Thyroid gland (tissue), 4 donors: Measurements from ENCODE around the gene TFRC. TPM values are rescaled to one million over a fixed set of nuclear protein-coding genes. Genes with fewer than 3 reads are reported as not detected.
"Not testable (repeated sequence)": the region's sequence is repeated elsewhere in the genome, so short reads cannot be mapped to it uniquely, and the experiment has no call there.

ENCODE experiments used
- DNase-seq, 2 donors: peaks; one replicate each; pipeline ENCODE4 v3.0.0-alpha.2; 2019
- H3K27ac ChIP-seq, 3 donors: fragments of 200-600 bp; sonication (generic); 1 replicate in 2 of 3; 2 replicates in 1 of 3; pipeline ENCODE4 v1.5.1; 2016 to 2019; ENCODE audit warnings: mild to moderate bottlenecking in 1 of 3, moderate library complexity in 1 of 3
- H3K27me3 ChIP-seq: fragments of 200-600 bp; sonication (generic); one replicate; pipeline ENCODE4 v1.5.1; 2019
- H3K36me3 ChIP-seq, 2 donors: fragments of 200-600 bp; sonication (generic); one replicate each; pipeline ENCODE4 v1.5.1; 2016 to 2019
- H3K4me1 ChIP-seq, 2 donors: fragments of 200-600 bp; sonication (generic); one replicate each; pipeline ENCODE4 v1.5.1; 2017 to 2019
- H3K4me3 ChIP-seq, 3 donors: fragments of 200-600 bp; sonication (generic); replicated peaks in 1 of 3; 1 replicate in 2 of 3; 2 replicates in 1 of 3; pipeline ENCODE4 v1.5.1; 2016; ENCODE audit warnings: mild to moderate bottlenecking in 1 of 3
- H3K9me3 ChIP-seq: fragments of 200-600 bp; sonication (generic); one replicate; pipeline ENCODE4 v1.5.1; 2017
- POLR2A ChIP-seq, 2 donors: fragments of 450-650 bp; IDR thresholded peaks; one replicate each; pipeline ENCODE4 v1.6.1; 2017; ENCODE audit warnings: antibody characterized with exemption in 2 of 2, mild to moderate bottlenecking in 2 of 2, moderate library complexity in 1 of 2
- WGBS, 2 donors: methylation state at CpG; one replicate each; pipeline ENCODE4 v1.1.5; 2017; 5-methylcytosine and 5-hydroxymethylcytosine counted together
- intact Hi-C: fragments of 100-400 bp; cut with DNase I; formaldehyde crosslinking; loops from one replicate; pipeline ENCODE4 v1.15.1; 2023
- total RNA-seq, 4 donors: library from RNA; depleted of rRNA; stranded (reverse); fragments of >200 nt; gene quantifications; one replicate each; pipeline ENCODE4 v1.2.3, GENCODE V29; 2016
- TF ChIP-seq, protein P1 (sequence below), 6 experiments: fragments of 200-600 bp in 3 of 6; fragments of 450-650 bp in 3 of 6; sonication (generic) in 3 of 6; IDR thresholded peaks; one replicate each; pipeline ENCODE4 v1.5.1; 2016 to 2019; ENCODE audit warnings: antibody characterized with exemption in 6 of 6, mild to moderate bottlenecking in 2 of 6, inconsistent platforms in 1 of 6, moderate library complexity in 1 of 6

The TFRC gene
- total RNA-seq, 4 donors from 2014 or later, result 40.7 to 115 (median 69.8) TPM

- WGBS, 2 donors, result 85 to 98% methylated on average over 8 to 9 of the region's 9 CpGs
- TF ChIP-seq, protein P1, sequence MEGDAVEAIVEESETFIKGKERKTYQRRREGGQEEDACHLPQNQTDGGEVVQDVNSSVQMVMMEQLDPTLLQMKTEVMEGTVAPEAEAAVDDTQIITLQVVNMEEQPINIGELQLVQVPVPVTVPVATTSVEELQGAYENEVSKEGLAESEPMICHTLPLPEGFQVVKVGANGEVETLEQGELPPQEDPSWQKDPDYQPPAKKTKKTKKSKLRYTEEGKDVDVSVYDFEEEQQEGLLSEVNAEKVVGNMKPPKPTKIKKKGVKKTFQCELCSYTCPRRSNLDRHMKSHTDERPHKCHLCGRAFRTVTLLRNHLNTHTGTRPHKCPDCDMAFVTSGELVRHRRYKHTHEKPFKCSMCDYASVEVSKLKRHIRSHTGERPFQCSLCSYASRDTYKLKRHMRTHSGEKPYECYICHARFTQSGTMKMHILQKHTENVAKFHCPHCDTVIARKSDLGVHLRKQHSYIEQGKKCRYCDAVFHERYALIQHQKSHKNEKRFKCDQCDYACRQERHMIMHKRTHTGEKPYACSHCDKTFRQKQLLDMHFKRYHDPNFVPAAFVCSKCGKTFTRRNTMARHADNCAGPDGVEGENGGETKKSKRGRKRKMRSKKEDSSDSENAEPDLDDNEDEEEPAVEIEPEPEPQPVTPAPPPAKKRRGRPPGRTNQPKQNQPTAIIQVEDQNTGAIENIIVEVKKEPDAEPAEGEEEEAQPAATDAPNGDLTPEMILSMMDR (IDR thresholded peaks at IDR 0.05), result no peak
- no peak for TF ChIP-seq POLR2A (IDR thresholded peaks at IDR 0.05)
- Histone ChIP-seq H3K36me3 (no peaks in the 10 kb centered on the region), H3K4me1 (no peaks in the 10 kb centered on the region), H3K27ac (no peak overlapping the region), H3K4me3 (no peak overlapping the region), H3K9me3 (no peaks in the 10 kb centered on the region), H3K27me3 (no peaks in the 10 kb centered on the region)
- DNase-seq, result no peak
- intact Hi-C loops, result no loop called here
Measured at GRCh38 chr3:196008929-196009328, 73.0 kb downstream of the TFRC start.

DNA sequence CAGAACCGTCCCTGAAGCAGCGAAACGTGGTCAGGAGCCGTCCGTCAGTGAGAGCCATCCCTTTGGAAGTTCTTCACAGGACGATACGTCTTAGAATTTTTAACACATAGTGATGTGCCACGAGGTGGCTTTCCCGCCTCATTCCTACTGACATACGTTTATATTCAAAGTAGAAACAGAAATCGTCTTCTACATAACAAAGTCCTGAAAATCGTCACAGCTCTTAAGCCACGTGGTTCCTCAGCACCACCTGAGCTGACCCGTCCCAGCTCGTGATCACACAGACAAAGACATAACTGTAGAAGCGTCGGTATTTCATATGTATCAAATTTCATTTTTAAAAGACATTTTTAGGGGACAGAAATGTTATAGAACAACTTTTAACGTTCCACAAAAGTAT, 73.5 kb downstream of the TFRC start:
- Histone ChIP-seq H3K4me3 (no peak overlapping the region), H3K9me3 (no peaks in the 10 kb centered on the region), H3K4me1 (no peaks in the 10 kb centered on the region), H3K27me3 (no peaks in the 10 kb centered on the region), H3K27ac (no peak overlapping the region), H3K36me3 (no peaks in the 10 kb centered on the region)
- 89 to 92% methylated on average over 18 of the region's 18 CpGs for WGBS, 2 donors
- intact Hi-C loops, result no loop called here
- no peak for DNase-seq
- no peak for TF ChIP-seq POLR2A (IDR thresholded peaks at IDR 0.05)
- TF ChIP-seq, protein P1 (IDR thresholded peaks at IDR 0.05), result no peak

- intact Hi-C loops, result no loop called here
- no peak for TF ChIP-seq POLR2A (IDR thresholded peaks at IDR 0.05)
- TF ChIP-seq, protein P1 (IDR thresholded peaks at IDR 0.05), result no peak
- no peaks in the 10 kb centered on the region for H3K9me3 ChIP-seq
- H3K27ac ChIP-seq, result no peak overlapping the region
- WGBS, 2 donors, result 86 to 93% methylated on average over 8 to 11 of the region's 11 CpGs
- no peaks in the 10 kb centered on the region for H3K27me3 ChIP-seq
- no peaks in the 10 kb centered on the region for H3K4me1 ChIP-seq
- no peak for DNase-seq
- H3K4me3 ChIP-seq, result no peak overlapping the region
- no peaks in the 10 kb centered on the region for H3K36me3 ChIP-seq
Measured at GRCh38 chr3:196007744-196008335, 74.0 kb downstream of the TFRC start.

DNA sequence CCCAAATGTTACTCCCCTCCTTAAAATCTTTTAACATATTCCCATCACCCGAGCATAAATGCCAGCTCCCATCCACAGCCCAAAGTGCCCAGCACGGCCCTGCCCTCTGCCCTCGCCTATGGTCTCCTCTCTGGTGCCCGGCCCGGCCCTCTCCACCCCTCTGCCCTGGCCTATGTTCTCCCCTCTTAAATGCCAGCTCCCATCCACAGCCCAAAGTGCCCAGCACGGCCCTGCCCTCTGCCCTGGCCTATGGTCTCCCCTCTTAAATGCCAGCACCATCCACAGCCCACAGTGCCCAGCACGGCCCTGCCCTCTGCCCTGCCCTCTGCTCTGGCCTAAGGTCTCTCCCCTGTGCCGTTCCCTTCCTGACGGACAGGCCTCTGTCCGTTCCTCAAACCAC, 76.6 kb downstream of the TFRC start:
- H3K27ac ChIP-seq, H3K4me3 ChIP-seq, H3K9me3 ChIP-seq, intact Hi-C loops, H3K36me3 ChIP-seq, H3K27me3 ChIP-seq, H3K4me1 ChIP-seq, DNase-seq: not testable (repeated sequence)
- 83 to 89% methylated on average over 10 of the region's 10 CpGs for WGBS, 2 donors

GRCh38 chr3:196004359-196005052, 77.4 kb downstream of the TFRC start:
- intact Hi-C loops, DNase-seq, H3K27me3 ChIP-seq, H3K4me3 ChIP-seq, H3K4me1 ChIP-seq, H3K27ac ChIP-seq, H3K9me3 ChIP-seq, H3K36me3 ChIP-seq: not testable (repeated sequence)
- 68 to 74% methylated on average over 16 to 17 of the region's 17 CpGs for WGBS, 2 donors

GRCh38 chr3:196003611-196004010, 78.3 kb downstream of the TFRC start:
- intact Hi-C loops, result no loop called here
- no peaks in the 10 kb centered on the region for H3K27me3 ChIP-seq
- H3K4me3 ChIP-seq, result no peak overlapping the region
- no peaks in the 10 kb centered on the region for H3K36me3 ChIP-seq
- TF ChIP-seq, protein P1 (IDR thresholded peaks at IDR 0.05), result no peak
- TF ChIP-seq POLR2A (IDR thresholded peaks at IDR 0.05), result no peak
- no peak for DNase-seq
- no peak overlapping the region for H3K27ac ChIP-seq
- no peaks in the 10 kb centered on the region for H3K4me1 ChIP-seq
- WGBS, 2 donors, result 92% methylated on average over 12 of the region's 12 CpGs
- H3K9me3 ChIP-seq, result no peaks in the 10 kb centered on the region

DNA sequence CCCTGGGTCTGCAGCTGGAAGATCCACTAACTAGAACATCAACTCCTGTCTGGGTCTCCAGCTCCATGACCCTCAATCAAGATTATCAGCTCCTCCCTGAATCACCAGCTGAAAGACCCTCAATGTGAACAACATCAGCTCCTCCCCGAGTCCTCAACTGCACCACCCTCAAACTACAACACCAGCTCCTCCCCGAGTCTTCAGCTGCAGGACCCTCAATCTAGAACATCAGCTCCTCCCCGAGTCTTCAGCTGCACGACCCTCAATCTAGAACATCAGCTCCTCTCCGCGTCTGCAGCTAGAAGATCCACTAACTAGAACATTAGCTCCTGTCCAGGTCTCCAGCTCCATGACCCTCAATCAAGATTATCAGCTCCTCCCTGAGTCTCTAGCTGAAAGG, 79.2 kb downstream of the TFRC start:
- H3K4me1 ChIP-seq, DNase-seq, H3K4me3 ChIP-seq, H3K9me3 ChIP-seq, H3K27me3 ChIP-seq, H3K27ac ChIP-seq, intact Hi-C loops, H3K36me3 ChIP-seq: not testable (repeated sequence)
- 87 to 95% methylated on average over 6 of the region's 6 CpGs for WGBS, 2 donors

DNA sequence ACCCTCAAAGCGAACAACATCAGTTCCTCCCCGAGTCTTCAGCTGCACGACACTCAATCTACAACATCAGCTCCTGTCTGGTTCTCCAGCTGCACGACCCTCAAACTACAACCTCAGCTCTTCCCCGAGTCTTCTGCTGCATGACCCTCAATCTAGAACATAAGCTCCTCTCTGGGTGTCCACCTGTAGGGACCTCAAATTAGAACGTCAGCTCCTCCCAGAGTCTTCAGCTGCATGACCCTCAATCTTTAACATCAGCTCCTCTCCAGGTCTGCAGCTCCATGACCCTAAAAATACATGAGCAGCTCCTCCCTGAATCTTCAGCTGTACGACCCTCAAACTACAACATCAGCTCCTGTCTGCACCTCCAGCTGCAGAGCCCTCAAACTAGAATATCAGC, 80.7 kb downstream of the TFRC start:
- H3K36me3 ChIP-seq, H3K9me3 ChIP-seq, H3K4me3 ChIP-seq, DNase-seq, H3K4me1 ChIP-seq, H3K27me3 ChIP-seq, intact Hi-C loops, H3K27ac ChIP-seq: not testable (repeated sequence)
- 89 to 93% methylated on average over 7 of the region's 7 CpGs for WGBS, 2 donors

- H3K4me1 ChIP-seq, H3K27me3 ChIP-seq, H3K27ac ChIP-seq, DNase-seq, H3K9me3 ChIP-seq, H3K4me3 ChIP-seq, intact Hi-C loops, H3K36me3 ChIP-seq: not testable (repeated sequence)
- WGBS, 2 donors, result 90% methylated on average over 10 of the region's 15 CpGs
Measured at GRCh38 chr3:196000360-196000950, 81.4 kb downstream of the TFRC start.
